HG03460 (cell line): ENCODE measurements around the gene RIPK3.

Source experiments
- ATAC-seq: cut with Tn5 transposase; IDR thresholded peaks from one replicate; pipeline ENCODE4 v1.9.1; 2021; ENCODE audit not compliant: unreplicated experiment

Gene RIPK3

GRCh38 chr14:24307575-24308341 lies 32.0 kb downstream of the RIPK3 start, which contains the start of gene CIDEB:
CIDEB (minus strand) TSS chr14:24307977; CDS start chr14:24307858, 119 bp downstream.
- no peak for ATAC-seq

- no peak for ATAC-seq
Measured at GRCh38 chr14:24307156-24307574, 32.6 kb downstream of the RIPK3 start.

- ATAC-seq, result no peak
Measured at GRCh38 chr14:24304019-24304387, 35.8 kb downstream of the RIPK3 start.

GRCh38 chr14:24300326-24300980 lies 39.3 kb downstream of the RIPK3 start:
- ATAC-seq, result no peak

GRCh38 chr14:24299255-24300191 lies 40.3 kb downstream of the RIPK3 start, which contains the start of the genes DHRS1 and NOP9:
DHRS1 (minus strand) TSS chr14:24299780; CDS start chr14:24299106, 674 bp downstream.
NOP9 (plus strand) TSS chr14:24299850; CDS start chr14:24299955, 105 bp downstream.
- ATAC-seq, result peak; percentile 60

GRCh38 chr14:24298892-24299254 lies 40.9 kb downstream of the RIPK3 start:
- ATAC-seq, result no peak

- peak; percentile 22 for ATAC-seq
Measured at GRCh38 chr14:24297190-24297964, 42.4 kb downstream of the RIPK3 start.

GRCh38 chr14:24296341-24297157 lies 43.2 kb downstream of the RIPK3 start:
- peak; percentile 59 for ATAC-seq

GRCh38 chr14:24293525-24293924 lies 46.3 kb downstream of the RIPK3 start:
- no peak for ATAC-seq

- ATAC-seq, result no peak
Measured at GRCh38 chr14:24292118-24292807, 47.5 kb downstream of the RIPK3 start.

- no peak for ATAC-seq
Measured at GRCh38 chr14:24291446-24292117, 48.2 kb downstream of the RIPK3 start.

- no peak for ATAC-seq
Measured at GRCh38 chr14:24290746-24291145, 49.0 kb downstream of the RIPK3 start.

- ATAC-seq, result peak; percentile 86
Measured at GRCh38 chr14:24289649-24290280, 50.0 kb downstream of the RIPK3 start.

- no peak for ATAC-seq
Measured at GRCh38 chr14:24286996-24287395, 52.8 kb downstream of the RIPK3 start.
